ENCODE measurements around the gene NMNAT2.
A peak's percentile ranks its signal among the peaks of the same experiment; 100 is the strongest.

NMNAT2 gene

DNA sequence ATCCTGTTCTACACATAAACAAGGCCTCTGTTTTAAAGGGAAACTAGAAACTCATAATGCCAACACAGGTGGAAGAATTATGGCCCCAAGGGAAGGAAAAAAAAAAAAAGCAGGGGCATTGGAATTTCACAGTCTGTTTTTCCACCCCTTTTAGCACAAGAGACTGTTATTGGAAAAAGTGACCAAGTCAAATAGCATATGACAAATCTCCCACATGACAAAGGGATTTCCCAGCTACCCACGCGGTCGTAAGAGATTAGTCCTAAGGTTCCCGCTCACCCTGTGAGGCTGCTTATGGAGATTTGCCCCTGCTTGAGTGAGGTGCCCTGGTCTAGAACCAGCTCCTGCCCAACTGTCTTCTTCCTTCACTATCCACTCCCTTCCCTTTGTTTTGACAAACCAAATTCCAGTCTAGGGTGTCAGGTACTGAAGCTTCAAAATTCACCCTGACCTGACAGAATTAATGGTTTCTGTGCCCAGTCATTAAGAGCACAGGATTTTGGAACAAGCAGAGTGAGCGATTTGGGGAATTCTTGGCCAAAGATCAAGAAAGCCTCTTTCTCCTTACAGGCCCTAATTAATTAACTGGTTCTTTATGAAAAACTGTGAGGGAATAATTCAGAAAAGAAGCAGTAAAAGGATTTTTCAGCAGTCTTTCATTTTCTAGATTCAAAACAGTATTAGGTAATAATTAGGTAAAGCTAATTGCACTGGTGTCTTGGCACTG is 107.3 kb downstream of the NMNAT2 start:
- peak in 1 of 14 donors; percentile 49 for DNase-seq

GRCh38 chr1:183308719-183309118 is 109.5 kb downstream of the NMNAT2 start:
- DNase-seq: no peak

DNA sequence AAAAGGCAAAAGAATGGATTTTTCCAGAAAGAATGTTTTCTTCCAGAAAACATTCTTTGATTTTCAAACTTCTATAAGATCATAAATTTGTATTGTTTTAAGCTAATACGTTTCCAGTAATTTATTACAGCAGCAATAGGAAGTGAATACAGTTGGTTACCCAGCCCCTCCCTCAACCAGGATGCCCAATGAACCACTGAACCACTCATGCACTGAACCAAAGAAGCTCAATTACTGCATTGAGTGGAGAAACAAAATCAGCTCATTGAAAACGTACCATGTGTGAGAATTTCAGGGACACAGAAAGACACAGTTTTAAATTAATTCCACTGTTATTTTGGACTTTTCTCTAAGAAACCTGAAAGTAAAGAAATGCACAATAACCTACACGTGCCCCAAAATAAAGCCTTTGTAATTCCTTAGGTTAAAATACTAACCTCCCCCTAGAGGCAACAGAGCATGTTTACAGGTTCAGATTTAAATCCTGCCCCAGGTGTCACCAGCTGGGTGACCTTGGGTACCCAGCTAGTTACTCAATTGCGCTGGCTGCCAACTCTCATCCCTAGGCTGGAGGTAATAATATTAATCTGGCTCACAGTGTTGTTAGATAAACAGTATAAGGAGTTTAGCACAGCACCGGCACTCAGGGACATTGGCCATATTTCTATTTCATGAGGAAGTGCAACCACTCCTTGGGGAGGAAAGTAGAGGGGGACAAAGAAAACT is 111.7 kb downstream of the NMNAT2 start:
- DNase-seq: no peak

GRCh38 chr1:183304440-183305107 is 113.6 kb downstream of the NMNAT2 start:
- DNase-seq: peak in 1 of 14 donors; percentile 51

- DNase-seq: no peak
These were observed 114.3 kb downstream of the NMNAT2 start for GRCh38 chr1:183303901-183304300.

GRCh38 chr1:183303323-183303645 is 114.9 kb downstream of the NMNAT2 start:
- no peak for DNase-seq

DNA sequence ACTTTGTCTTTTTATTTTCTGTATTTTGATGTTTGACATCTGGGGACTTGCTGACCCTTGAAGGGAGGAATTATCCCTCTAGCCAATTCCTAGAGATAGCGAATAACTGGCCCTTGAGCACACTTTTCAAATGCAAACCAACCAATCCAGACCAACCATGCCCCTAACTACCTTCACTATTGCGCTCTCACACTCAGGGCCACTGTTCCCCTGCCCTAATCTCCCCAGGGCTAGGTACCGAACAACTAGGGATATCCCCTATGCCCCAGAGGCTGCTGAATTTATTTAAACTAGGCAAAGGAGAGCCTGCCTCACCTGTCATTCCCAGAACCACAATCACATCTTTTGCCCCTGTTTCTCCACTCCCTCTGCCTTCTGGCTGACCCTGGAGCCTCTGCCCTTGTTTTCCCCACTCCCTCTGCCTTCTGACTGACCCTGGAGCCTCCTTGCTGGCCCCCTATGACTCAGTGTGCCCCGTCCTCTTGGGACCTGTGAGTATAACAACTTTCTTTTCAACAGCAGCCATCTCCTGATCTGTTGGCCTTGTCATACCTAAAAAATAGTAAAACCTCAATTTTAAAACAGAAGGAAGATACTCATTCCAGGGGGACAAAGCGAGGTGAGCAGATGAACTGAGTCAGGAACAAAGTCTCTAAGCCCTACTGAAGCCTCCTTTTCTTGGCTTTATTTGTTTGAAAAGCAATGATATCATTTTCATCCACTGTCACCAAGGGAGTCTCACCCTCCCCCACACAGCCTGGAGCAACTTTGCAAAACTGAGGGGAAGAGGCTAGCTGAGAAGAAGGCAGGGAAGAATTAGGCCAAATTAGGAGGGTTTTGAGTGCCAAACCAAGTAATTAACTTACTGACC is 115.5 kb downstream of the NMNAT2 start:
- no peak for DNase-seq

DNA sequence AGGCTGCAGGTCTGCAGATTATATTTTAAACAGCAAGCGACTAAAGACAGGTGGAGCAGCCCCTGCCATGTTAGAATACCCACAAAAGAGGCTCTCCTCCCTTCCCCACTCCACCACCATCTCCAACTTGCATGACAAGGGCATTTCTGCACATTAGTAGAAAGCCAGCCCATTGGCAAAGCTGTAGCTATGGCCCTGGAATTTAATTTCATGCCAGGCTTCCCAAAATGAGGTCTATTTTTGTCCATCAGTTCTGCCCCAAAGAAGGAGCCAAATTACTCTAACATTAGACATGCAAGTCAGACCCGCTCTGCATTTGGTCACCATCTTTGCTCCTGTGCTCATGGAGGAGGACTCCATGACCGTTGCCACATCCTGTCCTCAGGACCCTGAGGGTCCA is 116.9 kb downstream of the NMNAT2 start:
- DNase-seq: peak in 2 of 14 donors; percentile 5 to 31

DNA sequence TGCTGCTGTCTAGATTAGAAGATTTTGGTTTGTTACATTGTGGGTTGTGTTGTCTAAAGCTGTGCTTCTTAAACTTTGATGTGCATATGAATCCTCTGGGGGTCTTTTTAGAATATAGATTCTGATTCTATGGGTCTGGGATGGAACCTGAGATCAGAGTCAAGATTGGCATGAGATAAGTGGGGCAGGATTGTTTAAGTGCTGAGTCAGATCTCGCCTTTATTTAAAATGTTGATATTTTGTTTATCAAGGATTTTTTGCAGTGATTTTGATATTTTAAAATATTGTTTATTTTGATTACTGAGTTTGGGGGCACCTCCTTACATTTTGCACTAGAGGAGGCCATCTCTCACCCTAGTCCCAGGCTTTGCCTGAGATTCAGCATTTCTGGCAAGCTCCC is 117.4 kb downstream of the NMNAT2 start:
- DNase-seq: no peak

DNA sequence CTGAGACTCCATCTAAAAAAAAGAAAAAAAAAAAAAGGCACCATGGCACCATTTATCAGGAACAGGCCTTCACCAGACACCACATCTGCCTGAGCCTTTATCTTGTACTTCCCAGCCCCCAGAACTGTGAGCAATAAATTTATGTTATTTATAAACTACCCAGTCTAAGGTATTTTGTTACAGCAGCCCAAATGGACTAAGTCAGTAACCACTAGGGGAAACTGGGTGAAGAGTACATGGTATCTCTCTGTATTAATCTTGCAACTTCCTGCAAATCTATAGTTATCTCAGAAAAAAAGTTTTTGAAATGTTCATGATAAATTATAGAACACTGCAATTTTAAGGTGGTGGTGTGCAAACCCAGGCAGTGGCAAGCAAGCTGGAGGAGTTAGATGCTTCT is 117.8 kb downstream of the NMNAT2 start:
- no peak for DNase-seq

GRCh38 chr1:183296782-183297181 is 121.4 kb downstream of the NMNAT2 start:
- DNase-seq: no peak

- DNase-seq: no peak
These were observed 122.7 kb downstream of the NMNAT2 start for GRCh38 chr1:183295521-183295920.

GRCh38 chr1:183293876-183294275 is 124.3 kb downstream of the NMNAT2 start:
- DNase-seq: no peak

DNA sequence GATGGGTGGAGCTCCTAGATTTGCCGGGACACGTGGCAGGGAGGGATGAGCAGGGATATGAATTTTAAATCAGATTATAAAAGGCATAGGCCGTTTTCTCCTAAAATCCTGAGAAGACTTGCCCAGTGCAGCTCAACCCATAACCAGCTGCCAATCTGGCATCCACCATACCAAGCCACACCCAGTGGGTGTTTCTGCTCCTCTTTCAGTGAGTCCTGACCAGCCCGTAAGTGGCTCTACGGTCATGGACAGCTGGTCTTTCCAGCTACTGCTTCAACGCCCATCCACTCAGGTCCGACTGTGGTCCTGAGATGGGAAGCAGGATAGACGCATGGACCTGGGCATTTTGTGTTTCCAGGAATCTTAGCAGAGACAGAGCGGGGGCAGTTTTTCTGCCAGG is 124.9 kb downstream of the NMNAT2 start:
- DNase-seq: no peak

DNA sequence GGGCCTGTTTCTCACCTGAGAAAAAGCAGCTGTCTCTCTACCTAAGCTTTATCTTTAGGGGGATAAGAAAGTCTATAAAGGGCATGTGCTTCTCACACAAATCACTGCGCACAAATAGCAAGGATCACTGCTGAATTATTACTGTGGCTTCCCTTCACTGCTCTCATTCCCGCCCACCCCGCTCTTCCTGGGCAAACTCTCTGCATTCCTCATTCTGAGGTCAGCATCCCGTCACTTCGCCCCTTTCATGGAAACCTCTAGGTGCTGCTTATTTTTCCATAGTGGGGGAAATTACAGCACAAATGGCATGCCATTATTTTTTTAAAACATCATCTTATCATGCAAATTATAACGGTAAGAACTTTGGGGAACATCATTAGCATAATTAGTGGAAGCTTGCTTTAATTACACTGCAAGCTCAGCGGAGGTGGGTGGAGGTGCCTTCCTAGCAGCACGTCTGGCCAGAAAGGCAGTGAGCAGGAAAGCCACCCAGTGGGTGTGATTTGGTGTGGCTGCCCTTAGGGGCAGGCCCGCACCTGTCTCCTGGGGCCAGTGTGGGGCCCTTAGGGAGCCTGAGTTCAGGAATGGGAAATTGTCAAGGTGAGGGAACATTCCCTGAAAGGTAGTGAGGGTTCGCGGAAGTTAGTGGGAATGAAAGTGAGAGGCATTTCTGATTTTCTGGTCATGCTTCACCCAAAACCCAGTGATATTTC is 126.2 kb downstream of the NMNAT2 start:
- DNase-seq: no peak

GRCh38 chr1:183291216-183291762 is 126.9 kb downstream of the NMNAT2 start:
- no peak for DNase-seq

GRCh38 chr1:183290628-183291027 is 127.6 kb downstream of the NMNAT2 start:
- DNase-seq: no peak

- DNase-seq: peak in 2 of 14 donors; percentile 5 to 51
These were observed 129.1 kb downstream of the NMNAT2 start for GRCh38 chr1:183289051-183289496.

DNA sequence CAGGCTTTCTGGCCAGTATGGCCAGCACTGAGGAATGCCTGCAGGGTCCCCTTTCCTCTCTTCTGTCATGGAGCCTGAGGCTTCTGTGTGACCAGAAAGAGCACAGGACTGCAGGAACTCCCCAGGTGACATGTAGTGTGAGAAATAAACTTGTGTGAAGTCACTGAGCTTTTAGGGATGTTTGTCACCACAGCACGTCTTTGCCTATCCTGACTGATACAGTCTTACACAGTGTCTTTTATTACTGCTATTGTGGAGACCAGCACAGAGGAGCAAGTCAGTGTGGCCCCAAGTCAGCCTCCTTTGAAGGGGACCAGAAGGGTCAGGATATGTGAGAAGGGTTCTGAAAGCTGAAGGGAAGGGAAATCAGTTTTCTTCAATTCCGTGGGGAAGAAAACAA is 129.6 kb downstream of the NMNAT2 start:
- no peak for DNase-seq

DNA sequence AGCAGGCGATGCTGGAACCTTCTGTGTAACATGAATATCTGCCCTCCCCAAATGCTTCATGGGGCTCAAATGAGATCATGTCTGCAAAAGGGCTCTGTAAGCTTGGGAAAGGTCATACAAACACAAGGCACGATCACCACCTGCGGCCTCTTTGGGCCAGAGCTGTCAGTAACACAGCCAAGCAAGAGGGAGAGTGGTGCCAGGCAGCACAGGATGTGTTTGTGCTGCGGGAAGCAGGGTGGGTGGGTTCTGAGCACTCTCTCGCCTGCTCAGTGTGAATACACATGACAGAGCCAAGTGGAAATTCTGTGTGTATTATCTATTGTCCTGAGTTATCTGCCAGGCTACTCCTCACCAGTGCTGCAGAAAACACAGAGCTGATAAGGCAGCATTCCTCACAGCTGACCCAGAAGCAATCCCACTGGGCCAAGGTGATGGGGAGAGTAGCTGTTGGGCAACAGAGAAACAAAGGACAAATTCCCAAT is 130.9 kb downstream of the NMNAT2 start:
- peak in 5 of 14 donors; percentile 8 to 96 (median 15) for DNase-seq

DNA sequence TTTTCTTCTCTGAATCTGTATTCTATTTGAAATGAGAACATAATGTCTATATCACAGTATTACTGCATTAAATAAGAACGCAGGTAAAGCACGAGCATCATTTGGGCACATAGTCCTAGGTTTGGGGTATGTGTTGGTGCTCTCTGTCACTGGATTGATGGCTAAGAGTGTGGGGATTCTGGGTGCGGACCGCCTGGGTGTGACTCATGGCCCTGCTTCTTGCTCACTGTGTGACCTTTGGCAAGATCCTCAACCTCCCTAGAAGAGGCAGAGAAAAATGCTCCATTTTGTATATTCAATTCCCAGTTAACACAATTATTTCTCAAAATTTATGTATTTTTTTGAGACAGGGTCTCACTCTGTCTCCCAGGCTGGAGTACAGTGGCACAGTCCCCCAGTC is 132.4 kb downstream of the NMNAT2 start:
- DNase-seq: no peak
